HepG2 (cell line): Measurements from ENCODE around the gene TCF23. TPM values are rescaled to one million over a fixed set of nuclear protein-coding genes. Genes with fewer than 3 reads are reported as not detected.
A peak's percentile ranks its signal among the peaks of the same experiment; 100 is the strongest.

Experiments
- ATF4 ChIP-seq, 2 experiments: fragments of 450-650 bp in 1 of 2; sonication (generic) in 1 of 2; formaldehyde crosslinking; IDR thresholded peaks; 2 replicates each; pipeline versions ENCODE4 v1.5.0 to v1.8.0; 2020 to 2022; ENCODE audit warnings: mild to moderate bottlenecking in 1 of 2, missing genetic modification reagents in 1 of 2
- PBX3 ChIP-seq: sonication (generic); formaldehyde crosslinking; IDR thresholded peaks from 2 replicates; pipeline ENCODE4 v1.8.1; 2023; ENCODE audit warnings: missing genetic modification reagents, inconsistent platforms, borderline replicate concordance
- PRDM4 ChIP-seq: sonication (generic); formaldehyde crosslinking; IDR thresholded peaks from 2 replicates; pipeline ENCODE4 v1.9.0; 2021; ENCODE audit warnings: missing genetic modification reagents, borderline replicate concordance
- ZEB1 ChIP-seq: IDR thresholded peaks from 2 replicates; pipeline ENCODE4 v1.6.1; 2012; ENCODE audit warnings: mild to moderate bottlenecking, low read depth, inconsistent platforms; ENCODE audit not compliant: insufficient replicate concordance
- ZNF280D ChIP-seq: sonication (generic); formaldehyde crosslinking; IDR thresholded peaks from 2 replicates; pipeline ENCODE4 v1.5.1; 2020; ENCODE audit warnings: mild to moderate bottlenecking, missing genetic modification reagents
- ZNF326 ChIP-seq: sonication (generic); formaldehyde crosslinking; IDR thresholded peaks from 2 replicates; pipeline ENCODE4 v1.4.0; 2020; ENCODE audit warnings: missing genetic modification reagents, borderline replicate concordance
- ZNF407 ChIP-seq: sonication (generic); formaldehyde crosslinking; IDR thresholded peaks from one replicate; pipeline ENCODE4 v1.5.1; 2020; ENCODE audit warnings: mild to moderate bottlenecking, missing genetic modification reagents; ENCODE audit errors: not compliant biosample characterization
- ZNF446 ChIP-seq: sonication (generic); formaldehyde crosslinking; IDR thresholded peaks from 2 replicates; pipeline ENCODE4 v1.5.0; 2020; ENCODE audit warnings: mild to moderate bottlenecking, missing genetic modification reagents
- ZNF552 ChIP-seq: sonication (generic); formaldehyde crosslinking; IDR thresholded peaks from 2 replicates; pipeline ENCODE4 v1.9.0; 2022; ENCODE audit warnings: missing genetic modification reagents, mild to moderate bottlenecking, borderline replicate concordance
- ZNF678 ChIP-seq: sonication (generic); formaldehyde crosslinking; IDR thresholded peaks from 2 replicates; pipeline ENCODE4 v1.4.0; 2020; ENCODE audit warnings: mild to moderate bottlenecking, missing genetic modification reagents
- ZNF788 ChIP-seq: sonication (generic); formaldehyde crosslinking; IDR thresholded peaks from 2 replicates; pipeline ENCODE4 v1.5.0; 2020; ENCODE audit warnings: mild to moderate bottlenecking, missing genetic modification reagents, borderline replicate concordance
- polyA plus RNA-seq, 8 experiments: library from polyadenylated mRNA; depleted of rRNA in 3 of 8; stranded (reverse) in 7 of 8; unstranded in 1 of 8; fragments of >200 nt; fragmentation: Illumina TruSeq in 4 of 8; extraction: Trizol in 4 of 8; gene quantifications; 2 replicates each; pipeline versions ENCODE4 v1.2.1 to v1.2.3, GENCODE V29; 2011 to 2016; ENCODE audit warnings: low read depth in 4 of 8, missing spikeins in 1 of 8, mixed read lengths in 1 of 8; ENCODE audit not compliant: insufficient read depth in 1 of 8
- total RNA-seq, 5 experiments: library from RNA; depleted of rRNA; stranded (reverse); fragments of >200 nt; fragmentation: Illumina TruSeq; extraction: Trizol; gene quantifications; 2 replicates each; pipeline ENCODE4 v1.2.3, GENCODE V29; 2016; ENCODE audit warnings: low read depth in 1 of 5

The TCF23 gene
- total and polyA plus RNA-seq, 2 of the 13 experiments (the other 11 are each of a cell fraction or from before 2014, with no cell fraction given), result 0.02 to 1.4 TPM

- no peak for TF ChIP-seq ZNF280D
- TF ChIP-seq ZNF552 (CRISPR knock-in tag), result no peak
- no peak for TF ChIP-seq PBX3
- TF ChIP-seq ZEB1, result no peak
- no peak for TF ChIP-seq ZNF407 (CRISPR knock-in tag)
- no peak for TF ChIP-seq PRDM4 (CRISPR knock-in tag)
- 0 out of 4 replicates have a peak, but pooled peaks of 1 of the 2 experiments have one; percentile 25 for TF ChIP-seq ATF4 (CRISPR knock-in tag; IDR thresholded peaks at IDR 0.05)
- no peak for TF ChIP-seq ZNF446 (CRISPR knock-in tag)
- no peak for TF ChIP-seq ZNF678 (CRISPR knock-in tag)
- TF ChIP-seq ZNF788 (CRISPR knock-in tag), result peak; percentile 22; the same call in 1 of the 2 replicates
- TF ChIP-seq ZNF326, result no peak
These were observed 36.7 kb downstream of the TCF23 start (continued) for GRCh38 chr2:27185331-27186026.
